Measurements from ENCODE around the gene RAI1. TPM values are rescaled to one million over a fixed set of nuclear protein-coding genes. Genes with fewer than 3 reads are reported as not detected.

RAI1 gene
- total RNA-seq, 2 experiments from 2014 or later, result 17.1 to 49.4 TPM

DNA sequence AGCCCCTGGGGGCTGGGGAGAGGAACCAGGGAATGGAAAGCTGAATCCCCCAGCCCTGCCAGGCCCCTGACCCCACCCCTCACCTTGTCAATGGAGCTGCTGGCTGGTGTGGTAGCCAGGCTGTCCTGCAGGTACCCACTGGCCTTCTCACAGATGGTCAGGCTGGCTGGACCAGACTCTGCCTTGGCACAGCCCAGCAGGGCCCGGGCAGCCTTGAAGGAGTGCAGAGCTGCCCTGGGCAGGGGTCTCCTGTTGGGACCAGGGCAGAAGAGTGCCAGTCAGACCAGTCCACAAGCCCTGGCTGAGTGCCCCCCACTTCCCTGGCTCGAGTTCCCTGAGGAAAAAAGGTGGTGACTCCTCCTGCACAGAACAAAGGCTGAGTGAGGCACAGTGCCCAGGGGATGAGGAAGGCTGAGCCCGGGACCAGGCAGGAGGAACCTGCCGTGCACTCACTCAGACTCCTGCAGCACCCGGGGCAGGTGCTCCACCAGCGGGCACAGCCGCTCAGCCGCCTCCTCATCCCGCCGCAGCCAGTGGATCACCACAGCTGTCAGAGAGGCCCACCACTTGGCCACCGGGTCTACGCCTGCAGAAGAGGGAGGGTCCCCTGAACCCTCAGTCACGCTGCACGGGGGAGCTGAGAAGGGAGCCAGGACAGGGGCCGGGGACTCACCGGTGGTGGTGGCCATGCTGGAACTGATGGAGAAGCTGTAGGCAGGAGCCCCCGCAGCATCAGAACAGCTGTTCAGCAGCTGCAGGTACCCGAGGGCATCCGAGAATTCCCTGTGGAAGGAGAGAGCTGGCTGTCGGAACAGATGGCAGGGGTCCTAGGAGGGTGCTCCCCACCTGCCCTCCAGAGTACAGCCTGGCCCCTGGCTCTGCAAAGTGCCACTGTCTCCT, 133.2 kb downstream of the RAI1 start:
- Histone ChIP-seq H3K4me1 (ENCODE audit: insufficient read depth, low read length, poor library complexity, severe bottlenecking) (peaks cover 12% of the 10 kb centered on the region), H4K20me1 (ENCODE audit: insufficient read depth, low read length) (no peaks in the 10 kb centered on the region), H3K27ac (ENCODE audit: low read depth, low read length, poor library complexity, severe bottlenecking) (no peak overlapping the region), H2AFZ (ENCODE audit: low read length) (no peak overlapping the region), H3K4me3 (ENCODE audit: low read depth, low read length, poor library complexity, severe bottlenecking) (no peak overlapping the region), H3K36me3 (ENCODE audit: insufficient read depth, low read length) (peaks cover 88% of the 10 kb centered on the region), H3K4me2 (ENCODE audit: low read length) (no peak overlapping the region), H3K79me2 (ENCODE audit: insufficient read depth, low read depth, low read length) (no peaks in the 10 kb centered on the region), H3K9me2 (ENCODE audit: insufficient read depth, low read length) (no peaks in the 10 kb centered on the region), H3K9me3 (ENCODE audit: low read length) (no peaks in the 10 kb centered on the region)
- ChIA-PET CTCF (ENCODE audit: unreplicated experiment) (no interaction called here), POLR2A (no interaction called here)
- DNase-seq (ENCODE audit: low spot score), result no peak
- TF ChIP-seq EZH2phosphoT487 (IDR thresholded peaks at IDR 0.05; ENCODE audit: borderline replicate concordance, low read depth, low read length), result no peak
- TF ChIP-seq, protein P1, sequence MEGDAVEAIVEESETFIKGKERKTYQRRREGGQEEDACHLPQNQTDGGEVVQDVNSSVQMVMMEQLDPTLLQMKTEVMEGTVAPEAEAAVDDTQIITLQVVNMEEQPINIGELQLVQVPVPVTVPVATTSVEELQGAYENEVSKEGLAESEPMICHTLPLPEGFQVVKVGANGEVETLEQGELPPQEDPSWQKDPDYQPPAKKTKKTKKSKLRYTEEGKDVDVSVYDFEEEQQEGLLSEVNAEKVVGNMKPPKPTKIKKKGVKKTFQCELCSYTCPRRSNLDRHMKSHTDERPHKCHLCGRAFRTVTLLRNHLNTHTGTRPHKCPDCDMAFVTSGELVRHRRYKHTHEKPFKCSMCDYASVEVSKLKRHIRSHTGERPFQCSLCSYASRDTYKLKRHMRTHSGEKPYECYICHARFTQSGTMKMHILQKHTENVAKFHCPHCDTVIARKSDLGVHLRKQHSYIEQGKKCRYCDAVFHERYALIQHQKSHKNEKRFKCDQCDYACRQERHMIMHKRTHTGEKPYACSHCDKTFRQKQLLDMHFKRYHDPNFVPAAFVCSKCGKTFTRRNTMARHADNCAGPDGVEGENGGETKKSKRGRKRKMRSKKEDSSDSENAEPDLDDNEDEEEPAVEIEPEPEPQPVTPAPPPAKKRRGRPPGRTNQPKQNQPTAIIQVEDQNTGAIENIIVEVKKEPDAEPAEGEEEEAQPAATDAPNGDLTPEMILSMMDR (conservative IDR thresholded peaks at IDR 0.05; ENCODE audit: low read length), result no peak
- intact Hi-C loops (cut with micrococcal nuclease; ENCODE audit: unreplicated experiment), result no loop called here
- no TSS peak for BruUV-seq (replicated peaks)

DNA sequence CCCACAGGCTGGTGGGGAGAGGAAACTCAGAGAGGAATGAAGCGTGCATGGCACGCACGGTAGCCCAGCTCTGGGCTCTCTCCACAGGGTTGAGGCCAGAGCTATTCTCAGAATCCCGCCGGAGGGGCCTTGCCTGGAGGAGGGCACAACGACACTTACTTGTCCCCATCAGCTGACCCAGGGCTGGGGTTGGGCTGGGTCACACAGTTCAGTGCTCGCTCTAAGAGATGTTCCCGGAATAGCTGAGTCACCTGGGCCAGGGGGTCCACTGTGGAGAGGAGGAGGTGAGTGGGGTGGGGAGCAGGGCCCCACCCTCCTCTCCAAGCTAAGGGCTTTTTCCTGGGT, 133.8 kb downstream of the RAI1 start:
- TF ChIP-seq, protein P1 (conservative IDR thresholded peaks at IDR 0.05; ENCODE audit: low read length), result no peak
- TF ChIP-seq EZH2phosphoT487 (IDR thresholded peaks at IDR 0.05; ENCODE audit: borderline replicate concordance, low read depth, low read length), result no peak
- no TSS peak for BruUV-seq (replicated peaks)
- H3K79me2 ChIP-seq (ENCODE audit: insufficient read depth, low read depth, low read length), result no peaks in the 10 kb centered on the region
- no peak overlapping the region for H2AFZ ChIP-seq (ENCODE audit: low read length)
- no peak overlapping the region for H3K27ac ChIP-seq (ENCODE audit: low read depth, low read length, poor library complexity, severe bottlenecking)
- POLR2A ChIA-PET, result no interaction called here
- no peak overlapping the region for H3K4me3 ChIP-seq (ENCODE audit: low read depth, low read length, poor library complexity, severe bottlenecking)
- H3K9me2 ChIP-seq (ENCODE audit: insufficient read depth, low read length), result no peaks in the 10 kb centered on the region
- no peaks in the 10 kb centered on the region for H3K9me3 ChIP-seq (ENCODE audit: low read length)
- CTCF ChIA-PET (ENCODE audit: unreplicated experiment), result no interaction called here
- no peaks in the 10 kb centered on the region for H4K20me1 ChIP-seq (ENCODE audit: insufficient read depth, low read length)
- H3K4me1 ChIP-seq (ENCODE audit: insufficient read depth, low read length, poor library complexity, severe bottlenecking), result peaks cover 13% of the 10 kb centered on the region
- H3K4me2 ChIP-seq (ENCODE audit: low read length), result no peak overlapping the region
- no peak for DNase-seq (ENCODE audit: low spot score)
- intact Hi-C loops (cut with micrococcal nuclease; ENCODE audit: unreplicated experiment), result no loop called here
- H3K36me3 ChIP-seq (ENCODE audit: insufficient read depth, low read length), result peaks cover 93% of the 10 kb centered on the region

All from OCI-LY7 (cell line).